ENCODE data around the gene CCL21. TPM values are rescaled to one million over a fixed set of nuclear protein-coding genes. Genes with fewer than 3 reads are reported as not detected.

The CCL21 gene
- total RNA-seq, 2 donors from 2014 or later: 27.3 to 42.2 TPM

DNA sequence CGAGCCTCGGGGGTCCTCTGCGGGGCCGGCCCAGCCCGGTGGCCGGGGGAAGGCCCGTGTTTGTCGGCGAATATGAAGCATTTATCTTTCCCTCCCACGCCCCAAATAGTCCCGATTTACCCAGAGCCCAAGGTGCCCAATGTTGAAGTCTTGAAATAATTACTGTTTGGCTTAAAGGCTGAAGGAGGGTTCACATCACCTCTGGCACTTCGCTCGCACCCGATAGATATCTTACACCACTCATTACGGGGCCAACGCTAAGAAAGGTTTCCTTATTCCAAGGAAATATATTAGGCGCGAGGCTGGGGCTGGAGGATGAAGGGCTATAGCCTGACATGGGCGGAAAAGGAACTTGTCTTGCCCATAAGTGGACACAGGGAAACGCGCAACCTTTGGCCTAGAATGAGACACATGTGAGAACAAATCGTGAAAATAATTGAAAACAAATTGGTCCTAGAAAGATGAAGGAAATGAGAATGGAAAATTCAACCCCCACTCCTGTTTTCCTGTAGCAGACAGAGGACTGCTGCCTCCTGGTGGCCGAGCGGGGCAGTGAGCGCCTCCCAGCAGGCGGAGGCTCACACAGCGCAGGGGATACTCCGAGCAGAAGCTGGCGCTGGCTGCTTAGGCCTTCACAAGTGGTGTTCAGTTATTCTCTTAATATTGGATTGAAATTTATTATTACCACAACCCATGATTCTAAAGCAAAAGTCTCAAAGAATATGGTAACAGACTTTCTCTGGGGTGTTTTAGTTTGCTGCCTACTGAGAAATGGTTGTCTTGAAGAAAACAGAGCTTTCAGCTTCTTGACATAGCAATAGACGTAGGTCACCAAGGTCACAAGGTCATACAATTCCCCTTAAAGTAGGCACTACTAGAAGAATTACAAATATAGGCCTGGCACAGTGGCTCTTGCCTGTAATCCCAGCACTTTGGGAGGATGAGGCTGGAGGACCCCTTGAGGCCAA is 7.9 kb downstream of the CCL21 start:
- peak overlapping the region; percentile 68 for H3K27ac ChIP-seq
- peak overlapping the region; percentile 58 to 65 for H3K9ac ChIP-seq (ENCODE audit: low read depth in 2 of 2, low read length in 2 of 2)
- TF ChIP-seq, protein P1, sequence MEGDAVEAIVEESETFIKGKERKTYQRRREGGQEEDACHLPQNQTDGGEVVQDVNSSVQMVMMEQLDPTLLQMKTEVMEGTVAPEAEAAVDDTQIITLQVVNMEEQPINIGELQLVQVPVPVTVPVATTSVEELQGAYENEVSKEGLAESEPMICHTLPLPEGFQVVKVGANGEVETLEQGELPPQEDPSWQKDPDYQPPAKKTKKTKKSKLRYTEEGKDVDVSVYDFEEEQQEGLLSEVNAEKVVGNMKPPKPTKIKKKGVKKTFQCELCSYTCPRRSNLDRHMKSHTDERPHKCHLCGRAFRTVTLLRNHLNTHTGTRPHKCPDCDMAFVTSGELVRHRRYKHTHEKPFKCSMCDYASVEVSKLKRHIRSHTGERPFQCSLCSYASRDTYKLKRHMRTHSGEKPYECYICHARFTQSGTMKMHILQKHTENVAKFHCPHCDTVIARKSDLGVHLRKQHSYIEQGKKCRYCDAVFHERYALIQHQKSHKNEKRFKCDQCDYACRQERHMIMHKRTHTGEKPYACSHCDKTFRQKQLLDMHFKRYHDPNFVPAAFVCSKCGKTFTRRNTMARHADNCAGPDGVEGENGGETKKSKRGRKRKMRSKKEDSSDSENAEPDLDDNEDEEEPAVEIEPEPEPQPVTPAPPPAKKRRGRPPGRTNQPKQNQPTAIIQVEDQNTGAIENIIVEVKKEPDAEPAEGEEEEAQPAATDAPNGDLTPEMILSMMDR (IDR thresholded peaks at IDR 0.05): peak; percentile 100
- peak overlapping the region; percentile 91 for H3K4me3 ChIP-seq
- H3K36me3 ChIP-seq: no peaks in the 10 kb centered on the region
- H3K9me3 ChIP-seq: no peaks in the 10 kb centered on the region
- peaks cover 3% of the 10 kb centered on the region for H3K4me1 ChIP-seq
- DNase-seq: peak; percentile 91
- intact Hi-C loops (cut with DNase I): no loop called here
- no peaks in the 10 kb centered on the region for H3K27me3 ChIP-seq

DNA sequence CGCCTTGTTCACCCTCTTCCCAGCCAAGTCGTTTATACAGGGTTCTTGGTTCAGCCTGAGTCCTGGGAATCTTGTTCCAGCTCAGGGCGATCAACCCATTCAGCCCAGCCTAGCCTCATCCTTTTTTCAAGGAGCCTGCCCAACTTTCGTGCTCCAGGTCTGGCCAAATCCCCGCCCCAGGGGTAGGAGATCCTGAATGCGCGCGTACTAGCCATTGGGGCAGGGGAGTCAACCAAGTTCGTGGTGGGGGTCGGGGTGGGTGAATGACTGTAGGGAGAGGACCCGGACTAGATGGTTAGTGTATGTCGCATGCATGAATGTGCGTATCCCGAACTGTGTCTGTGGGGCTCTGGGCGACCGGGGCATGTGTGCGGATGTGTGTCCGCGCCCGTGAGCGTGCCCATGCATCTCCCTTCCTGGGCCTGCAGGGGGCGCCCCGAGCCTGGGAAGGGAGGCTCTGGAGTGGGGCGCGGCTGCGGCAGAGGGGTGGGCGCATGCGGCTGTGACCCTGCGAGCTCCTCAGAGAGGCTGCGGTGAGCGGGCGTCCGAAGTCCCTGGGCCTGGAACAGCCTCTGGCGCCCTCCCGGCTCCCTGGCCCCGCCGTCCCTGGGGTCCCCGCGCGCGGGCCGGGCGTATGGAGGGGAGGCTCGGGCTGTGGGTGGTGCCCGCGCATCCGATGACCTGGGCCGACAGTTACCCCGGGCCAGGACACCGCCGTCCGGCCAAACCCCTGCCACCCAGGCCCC is 8.7 kb downstream of the CCL21 start:
- peak overlapping the region; percentile 58 to 65 for H3K9ac ChIP-seq (ENCODE audit: low read depth in 2 of 2, low read length in 2 of 2)
- peak; percentile 82 for DNase-seq
- H3K4me1 ChIP-seq: peaks cover 3% of the 10 kb centered on the region
- no peaks in the 10 kb centered on the region for H3K36me3 ChIP-seq
- intact Hi-C loops (cut with DNase I): no loop called here
- TF ChIP-seq, protein P1 (IDR thresholded peaks at IDR 0.05): peak; percentile 90
- peak overlapping the region; percentile 68 for H3K27ac ChIP-seq
- no peaks in the 10 kb centered on the region for H3K27me3 ChIP-seq
- H3K9me3 ChIP-seq: no peaks in the 10 kb centered on the region
- H3K4me3 ChIP-seq: peak overlapping the region; percentile 91

DNA sequence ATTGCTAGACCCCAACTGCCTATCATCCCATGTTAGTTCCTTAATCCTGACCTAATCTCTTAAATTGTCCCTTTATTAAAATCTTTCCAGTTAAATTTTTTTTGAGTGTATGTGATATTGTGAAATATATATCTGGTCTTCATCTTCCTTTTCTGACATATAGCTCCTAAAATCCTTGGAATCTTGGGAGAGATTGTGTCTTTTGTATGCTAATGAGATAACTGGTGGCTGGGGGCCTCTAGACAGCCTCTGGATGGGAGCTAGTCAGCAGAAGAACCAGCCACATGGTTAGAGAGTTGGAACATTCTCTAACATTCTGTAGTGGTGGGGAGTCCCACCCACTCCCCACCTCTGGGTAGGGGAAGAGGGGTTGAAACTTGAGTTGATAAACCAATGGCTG is 15.1 kb downstream of the CCL21 start:
- Histone ChIP-seq H3K36me3 (no peaks in the 10 kb centered on the region), H3K4me3 (no peak overlapping the region), H3K27ac (no peak overlapping the region), H3K9me3 (no peaks in the 10 kb centered on the region), H3K27me3 (no peaks in the 10 kb centered on the region), H3K9ac (ENCODE audit: low read depth in 2 of 2, low read length in 2 of 2) (no peak overlapping the region), H3K4me1 (no peaks in the 10 kb centered on the region)
- TF ChIP-seq, protein P1 (IDR thresholded peaks at IDR 0.05): no peak
- no peak for DNase-seq
- intact Hi-C loops (cut with DNase I): no loop called here

DNA sequence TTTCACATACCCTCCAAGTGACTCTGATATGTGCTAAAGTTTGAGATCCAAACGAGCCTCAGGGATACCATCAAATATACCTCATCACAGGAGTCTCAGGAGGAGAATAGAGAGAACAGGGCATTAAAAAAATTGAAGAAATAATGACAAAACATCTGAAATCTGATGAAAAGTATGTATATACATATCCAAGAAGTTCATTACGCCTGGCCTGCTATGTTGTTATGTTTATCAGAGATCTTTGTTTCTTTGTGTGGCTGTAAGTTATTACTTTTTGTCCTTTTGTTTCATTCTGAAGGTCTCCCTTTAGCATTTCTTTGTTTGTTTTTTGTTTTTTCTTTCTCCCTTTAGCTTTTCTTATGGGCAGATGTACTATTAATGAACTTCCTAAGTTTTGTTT is 16.4 kb downstream of the CCL21 start:
- Histone ChIP-seq H3K27me3 (no peaks in the 10 kb centered on the region), H3K9me3 (no peaks in the 10 kb centered on the region), H3K4me3 (no peak overlapping the region), H3K9ac (ENCODE audit: low read depth in 2 of 2, low read length in 2 of 2) (no peak overlapping the region), H3K36me3 (no peaks in the 10 kb centered on the region), H3K27ac (no peak overlapping the region), H3K4me1 (no peaks in the 10 kb centered on the region)
- no peak for DNase-seq
- TF ChIP-seq, protein P1 (IDR thresholded peaks at IDR 0.05): no peak
- intact Hi-C loops (cut with DNase I): no loop called here

DNA sequence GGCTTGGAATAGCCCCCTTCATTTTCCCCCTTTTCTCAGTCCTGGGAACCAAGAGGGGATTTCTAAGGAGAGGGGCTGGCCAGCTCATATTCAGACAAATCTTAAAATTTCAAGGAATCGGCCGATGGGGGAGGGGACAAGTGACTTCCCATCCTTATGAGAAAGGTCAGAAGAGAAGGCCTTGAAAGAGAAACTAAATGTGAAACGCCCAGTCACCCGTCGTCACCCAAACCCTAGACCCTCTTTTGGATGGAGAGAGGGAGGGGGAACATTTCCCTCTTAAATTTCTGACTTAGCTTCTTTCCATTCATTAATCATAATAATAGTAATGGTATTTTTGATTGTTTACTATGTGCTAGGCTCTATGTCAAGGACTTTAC is 18.0 kb downstream of the CCL21 start:
- no peaks in the 10 kb centered on the region for H3K4me1 ChIP-seq
- no peak overlapping the region for H3K9ac ChIP-seq (ENCODE audit: low read depth in 2 of 2, low read length in 2 of 2)
- H3K4me3 ChIP-seq: no peak overlapping the region
- H3K9me3 ChIP-seq: no peaks in the 10 kb centered on the region
- no peaks in the 10 kb centered on the region for H3K36me3 ChIP-seq
- H3K27ac ChIP-seq: no peak overlapping the region
- intact Hi-C loops (cut with DNase I): no loop called here
- TF ChIP-seq, protein P1 (IDR thresholded peaks at IDR 0.05): no peak
- DNase-seq: no peak
- H3K27me3 ChIP-seq: no peaks in the 10 kb centered on the region

Data from colonic mucosa (tissue), 4 donors.